SK-N-SH (cell line): ENCODE data around the gene C1S. TPM values are rescaled to one million over a fixed set of nuclear protein-coding genes. Genes with fewer than 3 reads are reported as not detected.
"Not testable (repeated sequence)": the region's sequence is repeated elsewhere in the genome, so short reads cannot be mapped to it uniquely, and the experiment has no call there.

Experiments used
- CTCF ChIA-PET: fragments of 300-600, 350-600 bp; formaldehyde crosslinking; extraction: SDS; loops from one replicate; lab custom pipeline; 2021; lab: Yijun Ruan, JAX
- POLR2A ChIA-PET: fragments of 350-600 bp; sonication (Branson Sonifier 250); formaldehyde crosslinking; extraction: SDS; loops from one replicate; lab custom pipeline; 2020; ENCODE audit warnings: antibody characterized with exemption, inconsistent platforms; lab: Yijun Ruan, JAX
- DNase-seq: peaks from one replicate; pipeline ENCODE4 v3.0.0; 2012
- H2AFZ ChIP-seq: fragments of 200-600 bp; sonication (generic); 2 replicates; pipeline ENCODE4 v1.8.1; 2016; ENCODE audit warnings: antibody characterized with exemption, mild to moderate bottlenecking, low read depth
- H3F3A ChIP-seq: fragments of 200-600 bp; sonication (generic); replicated peaks from 2 replicates; pipeline ENCODE3; 2016; ENCODE audit warnings: antibody characterized with exemption, mild to moderate bottlenecking; ENCODE audit not compliant: insufficient read depth
- H3K27ac ChIP-seq, 2 experiments: fragments of 200-500 bp in 1 of 2; fragments of 200-600 bp in 1 of 2; sonication (Bioruptor generic) in 1 of 2; sonication (generic), shearing (Covaris generic) in 1 of 2; 2 replicates each; pipeline versions ENCODE4 v1.5.1 to v1.6.1; 2014 to 2016; ENCODE audit warnings: low read depth in 2 of 2, inconsistent platforms in 1 of 2, low read length in 1 of 2, mild to moderate bottlenecking in 1 of 2, mixed read lengths in 1 of 2
- H3K27me3 ChIP-seq: fragments of 200-600 bp; sonication (generic), shearing (Covaris generic); 2 replicates; pipeline ENCODE4 v1.6.1; 2016; ENCODE audit warnings: mixed run types; ENCODE audit not compliant: insufficient read depth
- H3K36me3 ChIP-seq, 2 experiments: fragments of 200-500 bp in 1 of 2; fragments of 200-600 bp in 1 of 2; sonication (Bioruptor generic) in 1 of 2; sonication (generic) in 1 of 2; replicated peaks in 1 of 2; 2 replicates each; pipeline versions ENCODE3 to v1.5.1; 2014 to 2016; ENCODE audit warnings: low read length in 1 of 2, mild to moderate bottlenecking in 1 of 2; ENCODE audit not compliant: insufficient read depth in 2 of 2, control insufficient read depth in 1 of 2
- H3K4me1 ChIP-seq, 2 experiments: fragments of 200-500 bp in 1 of 2; fragments of 200-600 bp in 1 of 2; sonication (Bioruptor generic) in 1 of 2; sonication (generic), shearing (Covaris generic) in 1 of 2; 2 replicates each; pipeline versions ENCODE4 v1.5.1 to v1.6.1; 2014 to 2016; ENCODE audit warnings: low read depth in 1 of 2, low read length in 1 of 2, mixed run types in 1 of 2; ENCODE audit not compliant: insufficient read depth in 2 of 2, control insufficient read depth in 1 of 2
- H3K4me2 ChIP-seq: fragments of 200-600 bp; sonication (generic), shearing (Covaris generic); 2 replicates; pipeline ENCODE4 v1.6.1; 2017; ENCODE audit warnings: mixed run types
- H3K4me3 ChIP-seq, 2 experiments: fragments of 200-500 bp in 1 of 2; fragments of 200-600 bp in 1 of 2; sonication (Bioruptor generic) in 1 of 2; sonication (generic), shearing (Covaris generic) in 1 of 2; 2 replicates each; pipeline versions ENCODE4 v1.5.1 to v1.8.1; 2014 to 2016; ENCODE audit warnings: low read depth in 2 of 2, inconsistent platforms in 1 of 2, low read length in 1 of 2, mild to moderate bottlenecking in 1 of 2, mixed read lengths in 1 of 2, moderate library complexity in 1 of 2
- H3K79me2 ChIP-seq: fragments of 200-600 bp; sonication (generic); 2 replicates; pipeline ENCODE4 v1.8.1; 2017; ENCODE audit warnings: mild to moderate bottlenecking; ENCODE audit not compliant: insufficient read depth
- H3K9ac ChIP-seq: fragments of 200-600 bp; sonication (generic); 2 replicates; pipeline ENCODE4 v1.6.1; 2017; ENCODE audit warnings: mixed run types
- H3K9me2 ChIP-seq: fragments of 200-600 bp; sonication (generic); 2 replicates; pipeline ENCODE4 v1.6.1; 2017; ENCODE audit warnings: mixed run types
- H3K9me3 ChIP-seq: fragments of 200-600 bp; sonication (generic); 2 replicates; pipeline ENCODE4 v1.6.1; 2017; ENCODE audit warnings: mixed run types, mild to moderate bottlenecking, moderate library complexity
- H4K20me1 ChIP-seq: fragments of 200-600 bp; sonication (generic); 2 replicates; pipeline ENCODE4 v1.6.1; 2017; ENCODE audit warnings: mild to moderate bottlenecking, mixed run types; ENCODE audit not compliant: insufficient read depth
- CHD2 ChIP-seq: fragments of 150-350 bp; IDR thresholded peaks from 2 replicates; pipeline ENCODE4 v1.6.1; 2018; ENCODE audit warnings: low read length; ENCODE audit not compliant: partially characterized antibody
- ELF1 ChIP-seq: IDR thresholded peaks from 2 replicates; pipeline ENCODE4 v1.4.0; 2012
- EP300 ChIP-seq, 2 experiments: IDR thresholded peaks; 2 replicates each; pipeline versions ENCODE4 v1.4.0 to v1.6.1; 2012; ENCODE audit warnings: borderline replicate concordance in 1 of 2, low read depth in 1 of 2, low read length in 1 of 2
- EZH2phosphoT487 ChIP-seq: fragments of 200-600 bp; sonication (generic); IDR thresholded peaks from 2 replicates; pipeline ENCODE4 v1.6.1; 2017; ENCODE audit warnings: low read depth, mixed run types, mild to moderate bottlenecking, antibody characterized with exemption, moderate library complexity, borderline replicate concordance
- FOXM1 ChIP-seq: IDR thresholded peaks from 2 replicates; pipeline ENCODE4 v1.4.0; 2012; ENCODE audit warnings: low read depth, mild to moderate bottlenecking
- GABPA ChIP-seq: IDR thresholded peaks from 2 replicates; pipeline ENCODE4 v1.4.0; 2012; ENCODE audit warnings: low read depth, mild to moderate bottlenecking
- IRF3 ChIP-seq: fragments of 150-350 bp; IDR thresholded peaks from 2 replicates; pipeline ENCODE4 v1.6.1; 2016; ENCODE audit warnings: mild to moderate bottlenecking, low read depth, low read length
- JUND ChIP-seq: IDR thresholded peaks from 2 replicates; pipeline ENCODE4 v1.4.0; 2012
- MXI1 ChIP-seq: IDR thresholded peaks from 2 replicates; pipeline ENCODE4 v1.6.1; 2012; ENCODE audit warnings: mild to moderate bottlenecking, low read depth, low read length, improper control_type of control experiment
- NFIC ChIP-seq: IDR thresholded peaks from 2 replicates; pipeline ENCODE4 v1.4.0; 2012; ENCODE audit warnings: borderline replicate concordance
- NRF1 ChIP-seq: IDR thresholded peaks from 2 replicates; pipeline ENCODE4 v1.6.1; 2012; ENCODE audit warnings: low read depth, mild to moderate bottlenecking, low read length
- POLR2AphosphoS5 ChIP-seq: IDR thresholded peaks from 2 replicates; pipeline ENCODE4 v1.6.1; 2012; ENCODE audit warnings: low read depth, low read length
- RAD21 ChIP-seq: IDR thresholded peaks from 2 replicates; pipeline ENCODE4 v1.6.1; 2012; ENCODE audit warnings: mild to moderate bottlenecking, low read length
- RFX5 ChIP-seq: IDR thresholded peaks from 2 replicates; pipeline ENCODE4 v1.6.1; 2012; ENCODE audit warnings: mild to moderate bottlenecking, improper control_type of control experiment, low read length
- RXRA ChIP-seq: IDR thresholded peaks from 2 replicates; pipeline ENCODE4 v1.4.0; 2012; ENCODE audit warnings: low read depth, mild to moderate bottlenecking, borderline replicate concordance
- SIN3A ChIP-seq: IDR thresholded peaks from 2 replicates; pipeline ENCODE4 v1.6.1; 2012; ENCODE audit warnings: low read depth, mild to moderate bottlenecking, low read length, moderate library complexity, borderline replicate concordance
- USF2 ChIP-seq: fragments of 150-350 bp; IDR thresholded peaks from 2 replicates; pipeline ENCODE4 v1.6.1; 2017; ENCODE audit warnings: antibody characterized with exemption, low read length, low read depth, borderline replicate concordance
- YY1 ChIP-seq: IDR thresholded peaks from 2 replicates; pipeline ENCODE4 v1.4.0; 2012; ENCODE audit warnings: low read depth, mild to moderate bottlenecking
- WGBS: methylation state at CpG from one replicate; pipeline ENCODE4 v1.1.6; 2017; ENCODE audit warnings: low lambda C conversion rate; 5-methylcytosine and 5-hydroxymethylcytosine counted together
- polyA plus RNA-seq, 3 experiments: library from polyadenylated mRNA; depleted of rRNA; stranded (reverse); fragments of >200 nt; gene quantifications; 2 replicates each; pipeline ENCODE4 v1.2.3, GENCODE V29; 2012
- TF ChIP-seq, protein P1 (sequence below): IDR thresholded peaks from 2 replicates; pipeline ENCODE4 v1.4.0; 2012; ENCODE audit warnings: low read depth, borderline replicate concordance

Gene C1S
- polyA plus RNA-seq, 1 of the 3 experiments (the other 2 are of a cell fraction) = 14.5 TPM

DNA sequence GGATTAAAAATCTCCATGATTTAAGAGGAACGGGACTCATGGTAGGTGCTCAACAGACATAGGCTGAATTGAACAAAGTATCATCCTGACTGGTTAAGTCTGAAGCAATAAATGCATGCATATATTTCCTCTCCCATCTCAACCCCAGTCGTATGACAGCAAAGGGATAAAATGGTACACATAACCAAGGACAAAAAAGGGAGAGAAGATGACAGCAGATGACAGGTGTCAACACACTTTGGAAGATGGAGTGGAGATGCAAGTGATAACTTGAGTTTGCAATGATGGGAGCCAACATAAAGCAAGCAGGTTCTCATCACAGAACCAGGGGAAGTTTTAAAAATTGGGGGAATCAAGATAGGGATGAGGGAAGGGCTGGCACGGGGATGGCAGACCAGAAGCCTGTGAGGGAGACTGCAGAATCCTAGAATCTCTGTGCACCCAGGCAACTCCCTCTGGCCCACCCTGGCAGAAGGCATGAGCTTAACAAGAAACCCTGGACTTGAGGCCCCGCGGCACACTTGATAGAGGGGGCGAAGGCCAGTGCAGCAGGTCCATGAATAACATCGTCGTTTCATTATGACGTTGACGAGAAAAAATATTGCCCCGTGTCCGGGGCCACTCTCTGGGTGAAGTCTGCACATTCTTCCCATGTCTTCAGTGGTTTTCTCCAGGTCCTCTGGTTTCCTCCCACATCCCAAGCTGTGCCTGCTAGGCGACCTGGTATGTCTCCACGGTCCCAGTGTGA lies 43.5 kb downstream of the C1S start (continued):
- TF ChIP-seq, protein P1, sequence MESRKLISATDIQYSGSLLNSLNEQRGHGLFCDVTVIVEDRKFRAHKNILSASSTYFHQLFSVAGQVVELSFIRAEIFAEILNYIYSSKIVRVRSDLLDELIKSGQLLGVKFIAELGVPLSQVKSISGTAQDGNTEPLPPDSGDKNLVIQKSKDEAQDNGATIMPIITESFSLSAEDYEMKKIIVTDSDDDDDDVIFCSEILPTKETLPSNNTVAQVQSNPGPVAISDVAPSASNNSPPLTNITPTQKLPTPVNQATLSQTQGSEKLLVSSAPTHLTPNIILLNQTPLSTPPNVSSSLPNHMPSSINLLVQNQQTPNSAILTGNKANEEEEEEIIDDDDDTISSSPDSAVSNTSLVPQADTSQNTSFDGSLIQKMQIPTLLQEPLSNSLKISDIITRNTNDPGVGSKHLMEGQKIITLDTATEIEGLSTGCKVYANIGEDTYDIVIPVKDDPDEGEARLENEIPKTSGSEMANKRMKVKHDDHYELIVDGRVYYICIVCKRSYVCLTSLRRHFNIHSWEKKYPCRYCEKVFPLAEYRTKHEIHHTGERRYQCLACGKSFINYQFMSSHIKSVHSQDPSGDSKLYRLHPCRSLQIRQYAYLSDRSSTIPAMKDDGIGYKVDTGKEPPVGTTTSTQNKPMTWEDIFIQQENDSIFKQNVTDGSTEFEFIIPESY = no peak
- TF ChIP-seq YY1 (no peak), RAD21 (no peak), NFIC (no peak), NRF1 (no peak), ELF1 (no peak), USF2 (no peak), CHD2 (no peak), POLR2AphosphoS5 (no peak), RXRA (no peak)

DNA sequence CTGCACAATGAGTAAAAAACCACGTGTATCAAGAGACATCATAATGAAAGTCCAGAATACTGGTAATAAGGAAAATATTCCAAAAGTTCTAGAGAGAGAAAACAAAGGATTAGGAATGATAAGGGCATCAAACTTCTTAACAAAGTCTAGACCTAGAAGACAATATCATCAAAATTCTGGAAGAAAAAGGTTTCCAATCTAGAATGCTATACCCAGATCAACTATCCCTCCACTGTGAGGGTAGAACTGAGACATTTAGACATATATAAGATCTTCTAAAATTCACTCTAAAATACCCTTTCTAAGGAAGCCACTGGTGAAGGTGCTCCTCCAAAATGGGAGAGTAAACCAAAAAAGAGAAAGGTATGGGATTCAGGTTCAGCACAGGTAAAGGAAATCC lies 45.6 kb downstream of the C1S start:
- no peak overlapping the region for H3K27ac ChIP-seq
- H3F3A ChIP-seq = no peaks in the 10 kb centered on the region
- 0 out of 2 replicates have a peak, but pooled peaks cover 6% of the 10 kb centered on the region for H3K9me3 ChIP-seq
- POLR2A ChIA-PET = no interaction called here
- WGBS = 27% methylated on average over 1 of the region's 1 CpG
- H2AFZ ChIP-seq = no peak overlapping the region
- no peak for TF ChIP-seq GABPA
- TF ChIP-seq JUND = no peak
- TF ChIP-seq FOXM1 = no peak
- TF ChIP-seq IRF3 = no peak
- TF ChIP-seq EP300 (IDR thresholded peaks at IDR 0.05; ENCODE audit: borderline replicate concordance in 1 of 2, low read depth in 1 of 2, low read length in 1 of 2) = no peak
- no peak for TF ChIP-seq RFX5
- no peak for TF ChIP-seq MXI1
- no peak for TF ChIP-seq EZH2phosphoT487
- no peak for TF ChIP-seq RAD21
- TF ChIP-seq NFIC = no peak
- no peak for TF ChIP-seq SIN3A
- TF ChIP-seq CHD2 = no peak
- peaks cover 0 to 15% of the 10 kb centered on the region in 2 experiments; a peak in 1 of 4 replicates for H3K4me1 ChIP-seq
- H3K4me3 ChIP-seq = no peak overlapping the region
- DNase-seq = no peak
- H3K9ac ChIP-seq = no peak overlapping the region
- CTCF ChIA-PET = interaction anchor here (0.7 to 3.9 kb wide), 4 partner anchors 13 to 484 kb away, joined by 3 to 28 read pairs (median 4); partner anchors contain the start of genes C12orf57 and RNU7-1
- H3K36me3 ChIP-seq = peaks cover 0 to 5% of the 10 kb centered on the region in 2 experiments
- no peaks in the 10 kb centered on the region for H3K79me2 ChIP-seq
- H3K9me2 ChIP-seq = no peaks in the 10 kb centered on the region
- no peaks in the 10 kb centered on the region for H3K27me3 ChIP-seq
- no peaks in the 10 kb centered on the region for H4K20me1 ChIP-seq
- no peak overlapping the region for H3K4me2 ChIP-seq

DNA sequence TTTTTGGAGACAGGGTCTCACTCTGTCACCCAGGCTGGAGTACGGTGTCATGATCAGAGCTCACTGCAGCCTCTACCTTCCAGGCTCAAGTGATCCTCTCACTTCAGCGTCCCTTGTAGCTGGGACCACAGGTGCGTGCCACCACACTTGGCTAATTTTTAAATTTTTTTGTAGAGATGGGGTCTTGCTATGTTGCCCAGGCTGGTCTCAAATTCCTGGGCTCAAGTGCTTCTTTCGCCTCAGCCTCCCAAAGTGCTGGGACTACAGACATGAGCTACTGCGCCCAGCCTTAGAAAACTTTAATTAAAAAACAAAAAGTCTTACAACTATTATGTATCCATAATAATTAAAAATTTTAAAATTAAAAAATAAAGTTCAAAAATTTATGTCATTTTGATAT lies 46.7 kb downstream of the C1S start:
- not testable (repeated sequence) for H3K9me2 ChIP-seq, H3K27me3 ChIP-seq, H3K36me3 ChIP-seq, H3K4me3 ChIP-seq, H4K20me1 ChIP-seq, H3K9ac ChIP-seq, H3F3A ChIP-seq, H3K9me3 ChIP-seq, H2AFZ ChIP-seq, DNase-seq, H3K79me2 ChIP-seq, H3K4me2 ChIP-seq, H3K27ac ChIP-seq
- CTCF ChIA-PET = interaction anchor here (0.6 to 3.9 kb wide), 7 partner anchors 11 to 163 kb away, joined by 3 to 28 read pairs (median 9); partner anchors contain the start of genes C12orf57, C1R, C1S and RNU7-1
- peaks cover 0 to 15% of the 10 kb centered on the region in 2 experiments; a peak in 1 of 4 replicates for H3K4me1 ChIP-seq
- 95% methylated on average over 5 of the region's 5 CpGs for WGBS
- POLR2A ChIA-PET = interaction anchor here (2.7 kb wide), 1 partner anchor 163 kb away, joined by 20 read pairs; the partner anchor contains the start of genes C12orf57 and RNU7-1
